HepG2 (cell line): ENCODE results near the gene LDLRAP1. TPM values are rescaled to one million over a fixed set of nuclear protein-coding genes. Genes with fewer than 3 reads are reported as not detected.

ENCODE experiments used
- ATAC-seq: fragments of 200-7000 bp; cut with Tn5 transposase; 3 replicates; pipeline ENCODE4 v1.9.1; 2020; ENCODE audit warnings: mild to moderate bottlenecking, moderate library complexity
- BruUV-seq: library from RNA; stranded (reverse); fragments of 400-500 nt; replicated peaks from 2 replicates; lab custom pipeline; 2021; lab: Mats Ljungman, UMichigan
- CTCF ChIA-PET: fragments of 300-600 bp; formaldehyde crosslinking; extraction: SDS; loops from one replicate; lab custom pipeline; 2021; ENCODE audit warnings: low total read pairs, inconsistent platforms, low intra/inter-chr PET ratio; lab: Yijun Ruan, JAX
- POLR2A ChIA-PET: fragments of 350-600 bp; sonication (Branson Sonifier 250); formaldehyde crosslinking; loops from one replicate; lab custom pipeline; 2020; ENCODE audit warnings: antibody characterized with exemption, inconsistent platforms; lab: Yijun Ruan, JAX
- DNase-seq: peaks from one replicate; pipeline ENCODE4 v3.0.0-alpha.2; 2015; ENCODE audit warnings: low spot score
- FAIRE-seq: peaks from 3 replicates; lab custom pipeline; 2011; peaks lifted over from hg19 to GRCh38; lab: Jason Lieb, UNC
- H2AFZ ChIP-seq: one replicate; pipeline ENCODE4 v1.6.1; 2011; ENCODE audit warnings: low read length, inconsistent platforms
- H3K27ac ChIP-seq: fragments of 300-600 bp; 3 replicates; pipeline ENCODE4 v1.8.0; 2011; ENCODE audit warnings: mixed run types, mild to moderate bottlenecking, mixed read lengths, low read length, inconsistent platforms; ENCODE audit not compliant: insufficient read depth; ENCODE audit errors: extremely low read length
- H3K27me3 ChIP-seq, 2 experiments: fragments of 200-600 bp in 1 of 2; 2 replicates in 1 of 2; 3 replicates in 1 of 2; pipeline versions ENCODE4 v1.6.0 to v1.8.0; 2011; ENCODE audit warnings: low read length in 2 of 2, mild to moderate bottlenecking in 2 of 2, moderate library complexity in 2 of 2, inconsistent platforms in 1 of 2; ENCODE audit not compliant: insufficient read depth in 2 of 2, control insufficient read depth in 1 of 2
- H3K36me3 ChIP-seq, 2 experiments: fragments of 200-600 bp in 1 of 2; replicated peaks in 1 of 2; 2 replicates in 1 of 2; 3 replicates in 1 of 2; pipeline versions ENCODE4 v1.5.1 to v1.8.0; 2011; ENCODE audit warnings: low read length in 2 of 2, inconsistent platforms in 1 of 2; ENCODE audit not compliant: insufficient read depth in 2 of 2, control insufficient read depth in 1 of 2
- H3K4me1 ChIP-seq: 2 replicates; pipeline ENCODE4 v1.5.1; 2012; ENCODE audit warnings: low read length, inconsistent platforms; ENCODE audit not compliant: insufficient read depth
- H3K4me2 ChIP-seq: 2 replicates; pipeline ENCODE4 v1.6.0; 2011; ENCODE audit warnings: low read depth, low read length, inconsistent platforms
- H3K4me3 ChIP-seq, 3 experiments: fragments of 200-600 bp in 1 of 3; sonication (generic), shearing (Covaris generic) in 1 of 3; replicated peaks in 1 of 3; 2 replicates each; pipeline ENCODE4 v1.5.1; 2011 to 2016; ENCODE audit warnings: low read length in 3 of 3, inconsistent platforms in 2 of 3, low read depth in 2 of 3, mild to moderate bottlenecking in 2 of 3, control low read depth in 1 of 3, mixed read lengths in 1 of 3; ENCODE audit not compliant: insufficient read depth in 1 of 3
- H3K79me2 ChIP-seq: one replicate; pipeline ENCODE4 v1.6.1; 2011; ENCODE audit warnings: low read length, inconsistent platforms; ENCODE audit not compliant: insufficient read depth
- H3K9ac ChIP-seq: 2 replicates; pipeline ENCODE4 v1.6.0; 2011; ENCODE audit warnings: mild to moderate bottlenecking, low read depth, low read length, inconsistent platforms; ENCODE audit not compliant: insufficient read depth
- H3K9me3 ChIP-seq: 2 replicates; pipeline ENCODE4 v1.5.1; 2012; ENCODE audit warnings: mild to moderate bottlenecking, low read length
- H4K20me1 ChIP-seq: 2 replicates; pipeline ENCODE4 v1.6.0; 2011; ENCODE audit warnings: inconsistent platforms, mild to moderate bottlenecking, low read length, moderate library complexity; ENCODE audit not compliant: insufficient read depth
- E2F2 ChIP-seq: sonication (generic); formaldehyde crosslinking; IDR thresholded peaks from 2 replicates; pipeline ENCODE4 v1.4.0; 2020; ENCODE audit warnings: missing genetic modification reagents, borderline replicate concordance
- ZNF609 ChIP-seq: sonication (generic); formaldehyde crosslinking; IDR thresholded peaks from 2 replicates; pipeline ENCODE4 v1.4.0; 2020; ENCODE audit warnings: mild to moderate bottlenecking, missing genetic modification reagents, borderline replicate concordance
- WGBS: methylation state at CpG from one replicate; pipeline ENCODE4 v1.1.6; 2017; ENCODE audit warnings: low lambda C conversion rate; 5-methylcytosine and 5-hydroxymethylcytosine counted together
- in situ Hi-C: cut with HindIII; loops from 2 replicates; pipeline ENCODE4 v1.10.0; 2017; ENCODE audit warnings: low pct_unique_long_range_greater_than_20kb; ENCODE audit not compliant: extremely low pct_ligation_motif_present
- intact Hi-C: fragments of 100-400 bp; cut with micrococcal nuclease; formaldehyde crosslinking; loops from one replicate; pipeline ENCODE4 v1.10.0; 2022; ENCODE audit not compliant: unreplicated experiment
- polyA plus RNA-seq, 8 experiments: library from polyadenylated mRNA; depleted of rRNA in 3 of 8; stranded (reverse) in 7 of 8; unstranded in 1 of 8; fragments of >200 nt; fragmentation: Illumina TruSeq in 4 of 8; extraction: Trizol in 4 of 8; gene quantifications; 2 replicates each; pipeline versions ENCODE4 v1.2.1 to v1.2.3, GENCODE V29; 2011 to 2016; ENCODE audit warnings: low read depth in 4 of 8, missing spikeins in 1 of 8, mixed read lengths in 1 of 8; ENCODE audit not compliant: insufficient read depth in 1 of 8
- total RNA-seq, 5 experiments: library from RNA; depleted of rRNA; stranded (reverse); fragments of >200 nt; fragmentation: Illumina TruSeq; extraction: Trizol; gene quantifications; 2 replicates each; pipeline ENCODE4 v1.2.3, GENCODE V29; 2016; ENCODE audit warnings: low read depth in 1 of 5

LDLRAP1 gene
- total and polyA plus RNA-seq, 2 of the 13 experiments (the other 11 are each of a cell fraction or from before 2014, with no cell fraction given): 7.2 to 12.1 TPM

GRCh38 chr1:25534410-25534788 is 9.0 kb upstream of the LDLRAP1 start:
- no peak overlapping the region for H2AFZ ChIP-seq
- in situ Hi-C loops (loop anchor here (5.0 kb wide), 1 partner anchor 33 kb away; no protein-coding TSS in a partner anchor), intact Hi-C loops (no loop called here)
- H3K4me2 ChIP-seq: no peak overlapping the region
- ChIA-PET CTCF (no interaction called here), POLR2A (no interaction called here)
- no peaks in the 10 kb centered on the region for H3K79me2 ChIP-seq
- no peaks in the 10 kb centered on the region for H3K36me3 ChIP-seq
- no peak overlapping the region for H3K9ac ChIP-seq
- H3K4me3 ChIP-seq: no peak overlapping the region
- no peak for TF ChIP-seq E2F2 (CRISPR knock-in tag)
- TF ChIP-seq ZNF609 (CRISPR knock-in tag): no peak
- DNase-seq: no peak
- peaks cover 4 to 26% of the 10 kb centered on the region in 2 experiments for H3K27me3 ChIP-seq
- H3K27ac ChIP-seq: no peak overlapping the region
- peaks cover 21% of the 10 kb centered on the region for H3K4me1 ChIP-seq
- BruUV-seq: no TSS peak
- no peak for FAIRE-seq
- H4K20me1 ChIP-seq: no peaks in the 10 kb centered on the region
- no peaks in the 10 kb centered on the region for H3K9me3 ChIP-seq
- ATAC-seq: no peak
- 72% methylated on average over 2 of the region's 4 CpGs for WGBS
